Gastrocnemius medialis (tissue), 4 donors: ENCODE data around the gene EGFL7. TPM values are rescaled to one million over a fixed set of nuclear protein-coding genes. Genes with fewer than 3 reads are reported as not detected.
A peak's percentile ranks its signal among the peaks of the same experiment; 100 is the strongest.

ENCODE experiments used
- ATAC-seq, 2 donors: fragments of 150-250 bp; one replicate each; pipeline ENCODE4 v1.9.1; 2016
- DNase-seq, 2 donors: peaks; one replicate each; pipeline ENCODE4 v3.0.0-alpha.2; 2019
- H3K27ac ChIP-seq, 4 donors: fragments of 200-600 bp; sonication (generic); 1 replicate in 1 of 4; 2 replicates in 3 of 4; pipeline ENCODE4 v1.5.1; 2016 to 2018; ENCODE audit warnings: mild to moderate bottlenecking in 2 of 4, moderate library complexity in 1 of 4
- H3K27me3 ChIP-seq, 3 donors: fragments of 200-600 bp; sonication (generic) in 2 of 3; 1 replicate in 1 of 3; 2 replicates in 2 of 3; pipeline versions ENCODE4 v1.5.1 to v1.6.0; 2016 to 2019; ENCODE audit warnings: mild to moderate bottlenecking in 1 of 3, moderate library complexity in 1 of 3
- H3K36me3 ChIP-seq, 2 donors: fragments of 200-600 bp; sonication (generic) in 1 of 2; one replicate each; pipeline ENCODE4 v1.5.1; 2017 to 2018
- H3K4me1 ChIP-seq, 2 donors: fragments of 200-600 bp; sonication (generic) in 1 of 2; one replicate each; pipeline ENCODE4 v1.5.1; 2016 to 2017; ENCODE audit warnings: mild to moderate bottlenecking in 2 of 2
- H3K4me3 ChIP-seq, 4 donors: fragments of 200-600 bp; sonication (generic) in 3 of 4; 1 replicate in 1 of 4; 2 replicates in 3 of 4; pipeline ENCODE4 v1.5.1; 2016 to 2019; ENCODE audit warnings: mild to moderate bottlenecking in 2 of 4
- H3K9me3 ChIP-seq, 3 donors: fragments of 200-600 bp; sonication (generic) in 2 of 3; 1 replicate in 1 of 3; 2 replicates in 2 of 3; pipeline ENCODE4 v1.5.1; 2016 to 2019
- POLR2A ChIP-seq, 2 donors: fragments of 450-650 bp; IDR thresholded peaks; one replicate each; pipeline ENCODE4 v1.6.1; 2017; ENCODE audit warnings: antibody characterized with exemption in 2 of 2, mild to moderate bottlenecking in 2 of 2, moderate library complexity in 2 of 2
- in situ Hi-C, 4 donors: fragments of 200-750 bp; cut with MboI; loops; one replicate each; pipeline versions ENCODE4 v1.15.0 to v1.8.0; 2017; ENCODE audit warnings: low sequenced_read_pairs in 4 of 4
- intact Hi-C: fragments of 100-400 bp; cut with DNase I; formaldehyde crosslinking; loops from one replicate; pipeline ENCODE4 v1.15.1; 2023; ENCODE audit warnings: low total_unique reads
- total RNA-seq, 4 donors: library from RNA; depleted of rRNA; stranded (reverse); fragments of >200 nt; gene quantifications; one replicate each; pipeline versions ENCODE4 v1.1.0 to v1.2.3, GENCODE V29; 2016
- TF ChIP-seq, protein P1 (sequence below), 5 experiments: fragments of 450-650 bp in 3 of 5; fragments of 200-600 bp in 2 of 5; sonication (generic) in 2 of 5; IDR thresholded peaks in 4 of 5; conservative IDR thresholded peaks in 1 of 5; 1 replicate in 4 of 5; 2 replicates in 1 of 5; pipeline ENCODE4 v1.5.1; 2016 to 2019; ENCODE audit warnings: antibody characterized with exemption in 5 of 5, mild to moderate bottlenecking in 3 of 5, moderate library complexity in 3 of 5

Gene EGFL7
- total RNA-seq, 4 donors from 2014 or later: 37.4 to 74.7 (median 49.0) TPM

DNA sequence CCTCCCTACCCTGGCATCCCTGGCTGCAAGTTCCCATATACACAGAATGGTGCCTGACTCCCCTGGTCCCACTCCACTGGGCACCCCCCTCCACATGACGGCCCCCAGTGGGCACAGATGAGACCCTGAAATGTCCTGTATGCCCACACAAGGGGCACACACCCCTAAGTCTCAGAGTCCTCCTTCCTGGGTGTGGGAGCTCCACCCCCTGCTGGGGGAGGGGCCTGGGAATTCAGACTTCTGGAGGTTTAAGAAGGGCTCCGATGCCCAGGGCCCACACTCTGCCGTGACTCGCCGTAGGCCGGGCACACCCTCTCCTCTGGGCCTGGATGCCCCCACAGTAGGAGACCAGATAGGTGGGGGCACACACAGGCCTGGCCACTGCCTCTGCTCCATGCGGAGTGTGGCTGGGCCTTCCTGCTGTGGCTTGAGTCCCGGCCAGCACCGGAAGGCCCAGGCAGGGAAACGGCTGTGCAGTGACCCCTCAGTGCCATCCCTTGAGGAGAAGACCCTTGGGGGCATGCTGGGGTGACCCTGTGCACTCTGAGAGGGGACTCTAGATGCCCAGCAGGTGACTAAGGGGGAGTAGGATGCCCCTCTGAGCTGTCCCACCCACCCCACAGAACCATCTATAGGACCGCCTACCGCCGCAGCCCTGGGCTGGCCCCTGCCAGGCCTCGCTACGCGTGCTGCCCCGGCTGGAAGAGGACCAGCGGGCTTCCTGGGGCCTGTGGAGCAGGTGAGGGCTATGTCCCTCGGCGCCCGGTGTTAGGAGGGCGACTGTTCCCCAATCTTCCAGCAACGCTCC lies 6.5 kb downstream of the EGFL7 start:
- Histone ChIP-seq H3K9me3 (no peaks in the 10 kb centered on the region), H3K27me3 (peaks cover 3 to 22% (median 14%) of the 10 kb centered on the region in 3 donors), H3K36me3 (no peaks in the 10 kb centered on the region), H3K4me1 (peaks cover 0 to 10% of the 10 kb centered on the region in 2 donors), H3K4me3 (peak overlapping the region in 3 of 4 donors; percentile 25 to 55 (median 43)), H3K27ac (peak overlapping the region in 1 of 4 donors; percentile 27)
- in situ Hi-C loops (no loop called here), intact Hi-C loops (no loop called here)
- DNase-seq (no peak), ATAC-seq (no peak)
- no peak for TF ChIP-seq POLR2A (IDR thresholded peaks at IDR 0.05)
- TF ChIP-seq, protein P1, sequence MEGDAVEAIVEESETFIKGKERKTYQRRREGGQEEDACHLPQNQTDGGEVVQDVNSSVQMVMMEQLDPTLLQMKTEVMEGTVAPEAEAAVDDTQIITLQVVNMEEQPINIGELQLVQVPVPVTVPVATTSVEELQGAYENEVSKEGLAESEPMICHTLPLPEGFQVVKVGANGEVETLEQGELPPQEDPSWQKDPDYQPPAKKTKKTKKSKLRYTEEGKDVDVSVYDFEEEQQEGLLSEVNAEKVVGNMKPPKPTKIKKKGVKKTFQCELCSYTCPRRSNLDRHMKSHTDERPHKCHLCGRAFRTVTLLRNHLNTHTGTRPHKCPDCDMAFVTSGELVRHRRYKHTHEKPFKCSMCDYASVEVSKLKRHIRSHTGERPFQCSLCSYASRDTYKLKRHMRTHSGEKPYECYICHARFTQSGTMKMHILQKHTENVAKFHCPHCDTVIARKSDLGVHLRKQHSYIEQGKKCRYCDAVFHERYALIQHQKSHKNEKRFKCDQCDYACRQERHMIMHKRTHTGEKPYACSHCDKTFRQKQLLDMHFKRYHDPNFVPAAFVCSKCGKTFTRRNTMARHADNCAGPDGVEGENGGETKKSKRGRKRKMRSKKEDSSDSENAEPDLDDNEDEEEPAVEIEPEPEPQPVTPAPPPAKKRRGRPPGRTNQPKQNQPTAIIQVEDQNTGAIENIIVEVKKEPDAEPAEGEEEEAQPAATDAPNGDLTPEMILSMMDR (IDR thresholded peaks at IDR 0.05 in 4 of 5, conservative IDR thresholded peaks at IDR 0.05 in 1 of 5): no peak

DNA sequence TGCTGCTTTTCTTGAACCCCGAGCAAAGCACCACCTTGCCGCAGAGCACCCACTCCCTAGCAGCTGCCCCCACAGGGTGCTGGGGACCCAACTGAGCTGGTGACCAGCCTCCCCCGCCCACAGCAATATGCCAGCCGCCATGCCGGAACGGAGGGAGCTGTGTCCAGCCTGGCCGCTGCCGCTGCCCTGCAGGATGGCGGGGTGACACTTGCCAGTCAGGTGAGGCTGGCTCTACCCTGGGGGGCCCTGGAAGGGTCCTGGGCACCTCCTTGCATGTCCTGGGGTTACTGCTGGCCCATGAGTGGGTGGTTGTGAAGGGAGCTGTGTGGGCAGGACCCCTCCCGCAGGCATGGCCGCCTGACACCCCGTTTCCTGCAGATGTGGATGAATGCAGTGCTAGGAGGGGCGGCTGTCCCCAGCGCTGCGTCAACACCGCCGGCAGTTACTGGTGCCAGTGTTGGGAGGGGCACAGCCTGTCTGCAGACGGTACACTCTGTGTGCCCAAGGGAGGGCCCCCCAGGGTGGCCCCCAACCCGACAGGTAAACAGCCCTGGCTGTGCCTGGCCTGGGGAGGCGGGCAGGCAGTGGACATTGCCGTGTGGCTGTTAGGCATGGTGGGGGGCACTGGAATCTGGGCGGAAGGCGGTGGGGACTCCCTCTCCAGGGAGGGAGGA lies 7.2 kb downstream of the EGFL7 start:
- intact Hi-C loops (no loop called here), in situ Hi-C loops (no loop called here)
- Histone ChIP-seq H3K27me3 (peaks cover 3 to 14% (median 9%) of the 10 kb centered on the region in 3 donors), H3K27ac (peak overlapping the region in 2 of 4 donors; percentile 27 to 50), H3K36me3 (no peaks in the 10 kb centered on the region), H3K9me3 (no peaks in the 10 kb centered on the region), H3K4me1 (peaks cover 0 to 10% of the 10 kb centered on the region in 2 donors), H3K4me3 (peak overlapping the region in 3 of 4 donors; percentile 25 to 55 (median 43))
- no peak for ATAC-seq
- TF ChIP-seq POLR2A (IDR thresholded peaks at IDR 0.05): no peak
- TF ChIP-seq, protein P1 (IDR thresholded peaks at IDR 0.05 in 4 of 5, conservative IDR thresholded peaks at IDR 0.05 in 1 of 5): no peak
- DNase-seq: no peak

DNA sequence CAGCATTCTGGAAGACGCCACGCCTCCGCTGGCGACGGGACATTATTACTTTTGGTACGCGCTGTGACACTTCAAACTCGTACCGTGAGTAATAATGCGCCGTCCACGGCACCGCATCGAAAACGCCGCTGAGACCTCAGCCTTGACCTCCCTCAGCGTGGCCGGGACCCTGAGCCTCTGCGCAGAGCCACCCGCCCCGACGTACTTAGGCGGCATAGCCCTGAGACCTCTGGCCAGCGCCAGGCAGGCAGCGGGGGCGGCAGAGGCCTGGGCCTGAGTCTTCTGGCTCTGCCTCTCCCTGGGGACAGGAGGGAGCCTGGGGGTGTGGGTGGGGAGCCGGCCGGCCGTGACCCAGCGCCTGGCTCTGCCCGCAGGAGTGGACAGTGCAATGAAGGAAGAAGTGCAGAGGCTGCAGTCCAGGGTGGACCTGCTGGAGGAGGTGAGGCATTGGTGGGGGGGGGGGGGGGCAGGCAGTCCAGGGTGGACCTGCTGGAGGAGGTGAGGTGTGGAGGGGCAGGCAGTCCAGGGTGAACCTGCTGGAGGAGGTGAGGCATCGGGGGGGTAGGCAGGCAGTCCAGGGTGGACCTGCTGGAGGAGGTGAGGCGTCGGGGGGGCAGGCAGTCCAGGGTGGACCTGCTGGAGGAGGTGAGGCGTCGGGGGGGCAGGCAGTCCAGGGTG lies 8.0 kb downstream of the EGFL7 start:
- H3K27me3 ChIP-seq: peaks cover 0 to 10% (median 4%) of the 10 kb centered on the region in 3 donors
- TF ChIP-seq, protein P1 (IDR thresholded peaks at IDR 0.05 in 4 of 5, conservative IDR thresholded peaks at IDR 0.05 in 1 of 5): no peak
- no peak for TF ChIP-seq POLR2A (IDR thresholded peaks at IDR 0.05)
- ATAC-seq (no peak), DNase-seq (no peak)
- peak overlapping the region in 2 of 4 donors; percentile 31 to 50 for H3K27ac ChIP-seq
- peak overlapping the region in 3 of 4 donors; percentile 25 to 55 (median 43) for H3K4me3 ChIP-seq
- peaks cover 0 to 10% of the 10 kb centered on the region in 2 donors for H3K4me1 ChIP-seq
- no peaks in the 10 kb centered on the region for H3K9me3 ChIP-seq
- intact Hi-C loops: loop anchor here (1.0 kb wide), 1 partner anchor 25 kb away; no protein-coding TSS in a partner anchor
- no peaks in the 10 kb centered on the region for H3K36me3 ChIP-seq
- in situ Hi-C loops: no loop called here

DNA sequence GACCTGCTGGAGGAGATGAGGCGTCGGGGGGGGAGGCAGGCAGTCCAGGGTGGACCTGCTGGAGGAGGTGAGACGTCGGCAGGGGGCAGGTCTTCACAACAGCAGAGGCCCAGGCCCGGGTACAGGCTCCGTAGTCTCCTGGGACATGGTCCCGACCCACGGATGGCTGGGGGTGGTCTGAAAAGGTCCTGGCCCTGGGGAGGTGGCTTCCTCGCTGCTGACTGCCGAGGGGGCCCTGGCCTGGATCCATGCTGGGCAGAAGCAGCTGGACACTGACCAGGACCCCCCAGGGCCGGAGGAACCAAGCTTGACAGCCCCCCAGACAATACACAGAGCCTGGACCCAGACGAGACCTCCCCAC lies 8.5 kb downstream of the EGFL7 start:
- in situ Hi-C loops: no loop called here
- H3K9me3 ChIP-seq: no peaks in the 10 kb centered on the region
- peaks cover 0 to 10% of the 10 kb centered on the region in 2 donors for H3K4me1 ChIP-seq
- TF ChIP-seq POLR2A (IDR thresholded peaks at IDR 0.05): no peak
- TF ChIP-seq, protein P1 (IDR thresholded peaks at IDR 0.05 in 4 of 5, conservative IDR thresholded peaks at IDR 0.05 in 1 of 5): no peak
- no peak for DNase-seq
- H3K36me3 ChIP-seq: peaks cover 0 to under 1% of the 10 kb centered on the region in 2 donors
- intact Hi-C loops: loop anchor here (1.0 kb wide), 1 partner anchor 24 kb away; no protein-coding TSS in a partner anchor
- ATAC-seq: no peak
- H3K27ac ChIP-seq: no peak overlapping the region
- peaks cover 0 to 10% (median 4%) of the 10 kb centered on the region in 3 donors for H3K27me3 ChIP-seq
- no peak overlapping the region for H3K4me3 ChIP-seq
